GM12878 (cell line): ENCODE measurements around the gene DZANK1. TPM values are rescaled to one million over a fixed set of nuclear protein-coding genes. Genes with fewer than 3 reads are reported as not detected.

Experiments used
- ATAC-seq: fragments of 200-7000 bp; cut with Tn5 transposase; 3 replicates; pipeline ENCODE4 v1.9.1; 2020; ENCODE audit warnings: mild to moderate bottlenecking, moderate library complexity
- BruUV-seq: library from RNA; stranded (reverse); fragments of 400-500 nt; replicated peaks from 2 replicates; lab custom pipeline; 2021; lab: Mats Ljungman, UMichigan
- CTCF ChIA-PET: fragments of 300-600 bp; sonication (Branson Sonifier 250); formaldehyde crosslinking; extraction: SDS; loops from one replicate; lab custom pipeline; 2021; ENCODE audit warnings: inconsistent platforms; lab: Yijun Ruan, JAX
- POLR2A ChIA-PET: fragments of 350-600 bp; formaldehyde crosslinking; extraction: SDS; loops from one replicate; lab custom pipeline; 2021; ENCODE audit warnings: inconsistent platforms; lab: Charles Lee
- RAD21 ChIA-PET: fragments of 300-600 bp; sonication (Branson Sonifier 250); formaldehyde crosslinking; loops from one replicate; lab custom pipeline; 2023; ENCODE audit warnings: antibody characterized with exemption; ENCODE audit not compliant: unreplicated experiment; lab: Charles Lee
- SMC1A ChIA-PET: fragments of 300-600 bp; sonication (Branson Sonifier 250); formaldehyde crosslinking; loops from one replicate; lab custom pipeline; 2023; ENCODE audit not compliant: unreplicated experiment, uncharacterized antibody; lab: Charles Lee
- DNase-seq: peaks from one replicate; pipeline ENCODE4 v3.0.0-alpha.2; 2011; ENCODE audit warnings: low read depth, low spot score
- FAIRE-seq: peaks from 3 replicates; lab custom pipeline; 2011; peaks lifted over from hg19 to GRCh38; lab: Jason Lieb, UNC
- H2AFZ ChIP-seq: 2 replicates; pipeline ENCODE4 v1.6.0; 2011; ENCODE audit warnings: low read depth, low read length, control low read depth; ENCODE audit not compliant: control insufficient read depth
- H3K27ac ChIP-seq: 2 replicates; pipeline ENCODE4 v1.5.1; 2011; ENCODE audit warnings: control low read depth; ENCODE audit not compliant: control insufficient read depth, insufficient read depth
- H3K27me3 ChIP-seq, 2 experiments: replicated peaks in 1 of 2; 2 replicates each; pipeline versions ENCODE4 v1.6.0 to v1.6.1; 2011; ENCODE audit warnings: low read length in 1 of 2; ENCODE audit not compliant: control insufficient read depth in 2 of 2, insufficient read depth in 2 of 2
- H3K36me3 ChIP-seq, 2 experiments: 2 replicates each; pipeline ENCODE4 v1.5.1; 2011; ENCODE audit warnings: low read length in 1 of 2; ENCODE audit not compliant: control insufficient read depth in 2 of 2, insufficient read depth in 2 of 2
- H3K4me1 ChIP-seq: 2 replicates; pipeline ENCODE4 v1.6.1; 2011; ENCODE audit warnings: mild to moderate bottlenecking, low read length, moderate library complexity, mixed read lengths; ENCODE audit not compliant: control insufficient read depth, insufficient read depth
- H3K4me2 ChIP-seq: 2 replicates; pipeline ENCODE4 v1.6.0; 2011; ENCODE audit warnings: control low read depth; ENCODE audit not compliant: control insufficient read depth, insufficient read depth
- H3K4me3 ChIP-seq: fragments of 200-600 bp; sonication (generic); 2 replicates; pipeline ENCODE4 v1.5.1; 2016
- H3K79me2 ChIP-seq: 2 replicates; pipeline ENCODE4 v1.6.0; 2011; ENCODE audit warnings: low read length; ENCODE audit not compliant: control insufficient read depth, insufficient read depth
- H3K9ac ChIP-seq: 2 replicates; pipeline ENCODE4 v1.8.0; 2011; ENCODE audit warnings: low read length, control low read depth, mixed read lengths; ENCODE audit not compliant: control insufficient read depth, insufficient read depth
- H3K9me3 ChIP-seq: replicated peaks from 3 replicates; pipeline ENCODE4 v1.5.1; 2011; ENCODE audit warnings: mild to moderate bottlenecking, low read length; ENCODE audit not compliant: control insufficient read depth, insufficient read depth
- H4K20me1 ChIP-seq: 2 replicates; pipeline ENCODE4 v1.6.0; 2011; ENCODE audit not compliant: control insufficient read depth, insufficient read depth
- CBX5 ChIP-seq: sonication (generic); IDR thresholded peaks from 2 replicates; pipeline ENCODE4 v1.6.1; 2016; ENCODE audit warnings: low read depth, moderate library complexity, mild to moderate bottlenecking, inconsistent platforms
- FOXK2 ChIP-seq: fragments of 450-650 bp; IDR thresholded peaks from 2 replicates; pipeline ENCODE4 v1.6.1; 2017; ENCODE audit warnings: mild to moderate bottlenecking, moderate library complexity
- MYC ChIP-seq: IDR thresholded peaks from 2 replicates; pipeline ENCODE4 v1.6.1; 2011; ENCODE audit warnings: mild to moderate bottlenecking, low read length, moderate library complexity, inconsistent platforms; ENCODE audit not compliant: insufficient read depth, insufficient replicate concordance, insufficient read length, severe bottlenecking
- NFYA ChIP-seq: IDR thresholded peaks from 2 replicates; pipeline ENCODE4 v1.6.1; 2011; ENCODE audit warnings: low read depth, mild to moderate bottlenecking, low read length, improper control_type of control experiment, borderline replicate concordance
- POLR2A ChIP-seq: IDR thresholded peaks from 2 replicates; pipeline ENCODE4 v1.6.1; 2011; ENCODE audit warnings: low read depth, mild to moderate bottlenecking, low read length
- POLR2AphosphoS5 ChIP-seq: IDR thresholded peaks from 2 replicates; pipeline ENCODE4 v1.6.1; 2011; ENCODE audit warnings: mild to moderate bottlenecking, low read length, inconsistent platforms
- RFX5 ChIP-seq: IDR thresholded peaks from 2 replicates; pipeline ENCODE4 v1.6.1; 2011; ENCODE audit warnings: low read depth, low read length, improper control_type of control experiment
- SMC3 ChIP-seq: IDR thresholded peaks from 2 replicates; pipeline ENCODE4 v1.6.1; 2011; ENCODE audit warnings: low read length, improper control_type of control experiment, borderline replicate concordance
- YY1 ChIP-seq: IDR thresholded peaks from 2 replicates; pipeline ENCODE4 v1.6.1; 2011; ENCODE audit warnings: low read depth, mild to moderate bottlenecking, low read length
- WGBS: methylation state at CpG from one replicate; pipeline ENCODE4 v1.1.6; 2016; ENCODE audit warnings: low lambda C conversion rate; ENCODE audit not compliant: insufficient replicate concordance, insufficient coverage; ENCODE audit errors: missing lambda C conversion rate; 5-methylcytosine and 5-hydroxymethylcytosine counted together
- in situ Hi-C: fragments of 300-500 bp; cut with MboI; formaldehyde crosslinking; loops from 9 replicates; pipeline ENCODE4 v1.14.3; 2018; ENCODE audit warnings: mixed read lengths
- intact Hi-C: fragments of 100-400 bp; cut with micrococcal nuclease; formaldehyde crosslinking; loops from one replicate; pipeline ENCODE4 v1.14.2; 2022; ENCODE audit not compliant: unreplicated experiment
- polyA plus RNA-seq, 11 experiments: library from polyadenylated mRNA; depleted of rRNA in 4 of 11; unstranded in 6 of 11; stranded (reverse) in 5 of 11; fragments of >200 nt; fragmentation: Nextera tagmentation in 4 of 11; fragmentation: Illumina TruSeq in 1 of 11; extraction: Ambion mirVana in 4 of 11; extraction: Trizol in 1 of 11; gene quantifications; 1 replicate in 1 of 11; 2 replicates in 10 of 11; pipeline versions ENCODE4 v1.2.1 to v1.2.3, GENCODE V29; 2011 to 2016; ENCODE audit warnings: inconsistent platforms in 2 of 11, missing spikeins in 2 of 11, low read depth in 1 of 11
- total RNA-seq, 4 experiments: library from RNA; depleted of rRNA in 3 of 4; stranded (reverse); fragments of >200 nt in 3 of 4; fragmentation: Illumina TruSeq in 1 of 4; extraction: Trizol in 1 of 4; gene quantifications; 2 replicates each; pipeline versions ENCODE4 v1.2.1 to v1.2.3, GENCODE V29; 2013 to 2021

DZANK1 gene
- total and polyA plus RNA-seq, 10 of the 15 experiments (the other 5 are each of a cell fraction or from before 2014, with no cell fraction given) = 3.6 to 12.6 (median 6.5) TPM

DNA sequence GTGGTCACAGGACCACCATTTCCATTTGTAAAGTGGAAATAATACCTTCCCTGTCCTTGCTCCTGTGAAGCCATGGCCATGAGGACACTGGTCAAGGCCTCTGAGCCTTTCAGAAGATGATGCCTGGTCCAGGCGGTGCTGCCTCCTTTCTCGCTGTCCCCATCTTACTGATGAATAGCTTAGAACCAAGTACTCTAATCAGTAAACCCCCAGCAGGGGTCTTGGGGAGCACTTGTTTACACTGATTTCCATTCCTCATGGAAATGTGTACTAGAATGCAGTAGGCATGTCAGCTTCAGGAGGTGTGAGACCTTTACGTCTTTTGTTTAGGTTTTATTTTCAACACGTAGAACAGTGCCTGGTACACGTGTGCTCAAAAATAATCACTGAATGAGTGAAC is 75.1 kb downstream of the DZANK1 start (continued):
- TF ChIP-seq POLR2A (no peak), MYC (no peak)

- in situ Hi-C loops (no loop called here), intact Hi-C loops (no loop called here)
- no peak overlapping the region for H3K9ac ChIP-seq
- POLR2A ChIA-PET = no interaction called here
- BruUV-seq = no TSS peak
- no peak overlapping the region for H3K4me2 ChIP-seq
- ATAC-seq = no peak
- no peaks in the 10 kb centered on the region for H3K79me2 ChIP-seq
- WGBS = 89% methylated on average over 3 of the region's 3 CpGs
- FAIRE-seq = no peak
- no peak overlapping the region for H3K4me3 ChIP-seq
- peaks cover 1 to 2% of the 10 kb centered on the region in 2 experiments; a peak in 1 of 4 replicates for H3K36me3 ChIP-seq
- no peak for DNase-seq
- SMC1A ChIA-PET = no interaction called here
- no peaks in the 10 kb centered on the region for H3K9me3 ChIP-seq
- no peak overlapping the region for H3K27ac ChIP-seq
- CTCF ChIA-PET = no interaction called here
- H2AFZ ChIP-seq = no peak overlapping the region
- RAD21 ChIA-PET = no interaction called here
- H3K4me1 ChIP-seq = no peaks in the 10 kb centered on the region
- H3K27me3 ChIP-seq = no peaks in the 10 kb centered on the region
- TF ChIP-seq RFX5 (no peak), SMC3 (no peak), CBX5 (no peak), NFYA (no peak), YY1 (no peak), FOXK2 (no peak), POLR2AphosphoS5 (no peak)
- H4K20me1 ChIP-seq = no peaks in the 10 kb centered on the region
Measured at GRCh38 chr20:18390201-18390600, 76.6 kb downstream of the DZANK1 start.
